Measurements from ENCODE around the gene TM4SF20.
A peak's percentile ranks its signal among the peaks of the same experiment; 100 is the strongest.
"Not testable (repeated sequence)": the region's sequence is repeated elsewhere in the genome, so short reads cannot be mapped to it uniquely, and the experiment has no call there.

Gene TM4SF20

GRCh38 chr2:227370092-227370491 is 9.0 kb downstream of the TM4SF20 start:
- no peak overlapping the region for H3K9ac ChIP-seq (ENCODE audit: low read length in 5 of 5)
- no peaks in the 10 kb centered on the region for H3K36me3 ChIP-seq (ENCODE audit: control insufficient read depth in 5 of 5, insufficient read depth in 5 of 5, low read length in 5 of 5)
- H3K4me3 ChIP-seq (ENCODE audit: low read depth in 1 of 5, low read length in 5 of 5) = no peak overlapping the region
- H3K9me3 ChIP-seq (ENCODE audit: control insufficient read depth in 5 of 5, low read length in 5 of 5) = no peaks in the 10 kb centered on the region
- H3K4me1 ChIP-seq (ENCODE audit: control insufficient read depth in 5 of 5, insufficient read depth in 5 of 5, low read length in 5 of 5) = peaks cover 0 to 17% (median 11%) of the 10 kb centered on the region in 5 donors
- H3K27me3 ChIP-seq (ENCODE audit: control insufficient read depth in 5 of 5, insufficient read depth in 4 of 5, low read length in 5 of 5) = no peaks in the 10 kb centered on the region
- no peak overlapping the region for H3K27ac ChIP-seq (ENCODE audit: low read depth, low read length)

- Histone ChIP-seq H3K27me3 (ENCODE audit: control insufficient read depth in 5 of 5, insufficient read depth in 4 of 5, low read length in 5 of 5) (no peaks in the 10 kb centered on the region), H3K4me1 (ENCODE audit: control insufficient read depth in 5 of 5, insufficient read depth in 5 of 5, low read length in 5 of 5) (peaks cover 0 to 24% (median 15%) of the 10 kb centered on the region in 5 donors), H3K4me3 (ENCODE audit: low read depth in 1 of 5, low read length in 5 of 5) (no peak overlapping the region), H3K9ac (ENCODE audit: low read length in 5 of 5) (no peak overlapping the region), H3K36me3 (ENCODE audit: control insufficient read depth in 5 of 5, insufficient read depth in 5 of 5, low read length in 5 of 5) (no peaks in the 10 kb centered on the region), H3K9me3 (ENCODE audit: control insufficient read depth in 5 of 5, low read length in 5 of 5) (no peaks in the 10 kb centered on the region), H3K27ac (ENCODE audit: low read depth, low read length) (no peak overlapping the region)
Observed at GRCh38 chr2:227368574-227368973, 10.5 kb downstream of the TM4SF20 start.

GRCh38 chr2:227367427-227367795 is 11.7 kb downstream of the TM4SF20 start:
- Histone ChIP-seq H3K36me3 (ENCODE audit: control insufficient read depth in 5 of 5, insufficient read depth in 5 of 5, low read length in 5 of 5) (no peaks in the 10 kb centered on the region), H3K27me3 (ENCODE audit: control insufficient read depth in 5 of 5, insufficient read depth in 4 of 5, low read length in 5 of 5) (no peaks in the 10 kb centered on the region), H3K4me1 (ENCODE audit: control insufficient read depth in 5 of 5, insufficient read depth in 5 of 5, low read length in 5 of 5) (peaks cover 0 to 24% (median 15%) of the 10 kb centered on the region in 5 donors), H3K4me3 (ENCODE audit: low read depth in 1 of 5, low read length in 5 of 5) (no peak overlapping the region), H3K9me3 (ENCODE audit: control insufficient read depth in 5 of 5, low read length in 5 of 5) (no peaks in the 10 kb centered on the region), H3K27ac (ENCODE audit: low read depth, low read length) (peak overlapping the region; percentile 22), H3K9ac (ENCODE audit: low read length in 5 of 5) (peak overlapping the region in 1 of 5 donors; percentile 56)

GRCh38 chr2:227366769-227367426 is 12.2 kb downstream of the TM4SF20 start:
- no peaks in the 10 kb centered on the region for H3K27me3 ChIP-seq (ENCODE audit: control insufficient read depth in 5 of 5, insufficient read depth in 4 of 5, low read length in 5 of 5)
- H3K4me1 ChIP-seq (ENCODE audit: control insufficient read depth in 5 of 5, insufficient read depth in 5 of 5, low read length in 5 of 5) = peaks cover 0 to 24% (median 15%) of the 10 kb centered on the region in 5 donors
- H3K9me3 ChIP-seq (ENCODE audit: control insufficient read depth in 5 of 5, low read length in 5 of 5) = no peaks in the 10 kb centered on the region
- H3K27ac ChIP-seq (ENCODE audit: low read depth, low read length) = peak overlapping the region; percentile 22
- no peaks in the 10 kb centered on the region for H3K36me3 ChIP-seq (ENCODE audit: control insufficient read depth in 5 of 5, insufficient read depth in 5 of 5, low read length in 5 of 5)
- H3K4me3 ChIP-seq (ENCODE audit: low read depth in 1 of 5, low read length in 5 of 5) = no peak overlapping the region
- peak overlapping the region in 1 of 5 donors; percentile 56 for H3K9ac ChIP-seq (ENCODE audit: low read length in 5 of 5)

- H3K9ac ChIP-seq (ENCODE audit: low read length in 5 of 5) = no peak overlapping the region
Observed at GRCh38 chr2:227365833-227366232, 13.3 kb downstream of the TM4SF20 start.

GRCh38 chr2:227364585-227365263 is 14.4 kb downstream of the TM4SF20 start:
- H3K4me3 ChIP-seq (ENCODE audit: low read depth in 1 of 5, low read length in 5 of 5); H3K27ac ChIP-seq (ENCODE audit: low read depth, low read length): not testable (repeated sequence)

More at GRCh38 chr2:227365833-227366232, 13.3 kb downstream of the TM4SF20 start:
- Histone ChIP-seq H3K4me3 (ENCODE audit: low read depth in 1 of 5, low read length in 5 of 5) (no peak overlapping the region), H3K36me3 (ENCODE audit: control insufficient read depth in 5 of 5, insufficient read depth in 5 of 5, low read length in 5 of 5) (peaks cover 0 to 5% (median 0%) of the 10 kb centered on the region in 5 donors), H3K27ac (ENCODE audit: low read depth, low read length) (no peak overlapping the region), H3K4me1 (ENCODE audit: control insufficient read depth in 5 of 5, insufficient read depth in 5 of 5, low read length in 5 of 5) (peaks cover 0 to 24% (median 14%) of the 10 kb centered on the region in 5 donors), H3K9me3 (ENCODE audit: control insufficient read depth in 5 of 5, low read length in 5 of 5) (no peaks in the 10 kb centered on the region), H3K27me3 (ENCODE audit: control insufficient read depth in 5 of 5, insufficient read depth in 4 of 5, low read length in 5 of 5) (no peaks in the 10 kb centered on the region)

GRCh38 chr2:227363756-227364155 is 15.3 kb downstream of the TM4SF20 start:
- H3K9me3 ChIP-seq (ENCODE audit: control insufficient read depth in 5 of 5, low read length in 5 of 5) = no peaks in the 10 kb centered on the region
- H3K9ac ChIP-seq (ENCODE audit: low read length in 5 of 5) = no peak overlapping the region
- H3K27ac ChIP-seq (ENCODE audit: low read depth, low read length) = no peak overlapping the region
- H3K4me1 ChIP-seq (ENCODE audit: control insufficient read depth in 5 of 5, insufficient read depth in 5 of 5, low read length in 5 of 5) = peaks cover 0 to 24% (median 9%) of the 10 kb centered on the region in 5 donors
- no peaks in the 10 kb centered on the region for H3K27me3 ChIP-seq (ENCODE audit: control insufficient read depth in 5 of 5, insufficient read depth in 4 of 5, low read length in 5 of 5)
- H3K36me3 ChIP-seq (ENCODE audit: control insufficient read depth in 5 of 5, insufficient read depth in 5 of 5, low read length in 5 of 5) = peaks cover 6 to 21% (median 15%) of the 10 kb centered on the region in 5 donors
- no peak overlapping the region for H3K4me3 ChIP-seq (ENCODE audit: low read depth in 1 of 5, low read length in 5 of 5)

More at GRCh38 chr2:227364585-227365263, 14.4 kb downstream of the TM4SF20 start:
- H3K9me3 ChIP-seq (ENCODE audit: control insufficient read depth in 5 of 5, low read length in 5 of 5); H3K9ac ChIP-seq (ENCODE audit: low read length in 5 of 5); H3K27me3 ChIP-seq (ENCODE audit: control insufficient read depth in 5 of 5, insufficient read depth in 4 of 5, low read length in 5 of 5): not testable (repeated sequence)
- peaks cover 0 to 24% (median 13%) of the 10 kb centered on the region in 5 donors for H3K4me1 ChIP-seq (ENCODE audit: control insufficient read depth in 5 of 5, insufficient read depth in 5 of 5, low read length in 5 of 5)
- H3K36me3 ChIP-seq (ENCODE audit: control insufficient read depth in 5 of 5, insufficient read depth in 5 of 5, low read length in 5 of 5) = peaks cover 0 to 13% (median 6%) of the 10 kb centered on the region in 5 donors

GRCh38 chr2:227360351-227360750 is 18.8 kb downstream of the TM4SF20 start:
- Histone ChIP-seq H3K36me3 (ENCODE audit: control insufficient read depth in 5 of 5, insufficient read depth in 5 of 5, low read length in 5 of 5) (peaks cover 29 to 54% (median 42%) of the 10 kb centered on the region in 5 donors), H3K4me1 (ENCODE audit: control insufficient read depth in 5 of 5, insufficient read depth in 5 of 5, low read length in 5 of 5) (peaks cover 0 to 8% (median 0%) of the 10 kb centered on the region in 5 donors), H3K9ac (ENCODE audit: low read length in 5 of 5) (no peak overlapping the region), H3K27ac (ENCODE audit: low read depth, low read length) (no peak overlapping the region), H3K9me3 (ENCODE audit: control insufficient read depth in 5 of 5, low read length in 5 of 5) (no peaks in the 10 kb centered on the region), H3K27me3 (ENCODE audit: control insufficient read depth in 5 of 5, insufficient read depth in 4 of 5, low read length in 5 of 5) (no peaks in the 10 kb centered on the region), H3K4me3 (ENCODE audit: low read depth in 1 of 5, low read length in 5 of 5) (no peak overlapping the region)

GRCh38 chr2:227351639-227352038 is 27.5 kb downstream of the TM4SF20 start:
- Histone ChIP-seq H3K4me1 (ENCODE audit: control insufficient read depth in 5 of 5, insufficient read depth in 5 of 5, low read length in 5 of 5) (no peaks in the 10 kb centered on the region), H3K9me3 (ENCODE audit: control insufficient read depth in 5 of 5, low read length in 5 of 5) (no peaks in the 10 kb centered on the region), H3K4me3 (ENCODE audit: low read depth in 1 of 5, low read length in 5 of 5) (no peak overlapping the region), H3K27me3 (ENCODE audit: control insufficient read depth in 5 of 5, insufficient read depth in 4 of 5, low read length in 5 of 5) (no peaks in the 10 kb centered on the region), H3K9ac (ENCODE audit: low read length in 5 of 5) (no peak overlapping the region), H3K27ac (ENCODE audit: low read depth, low read length) (no peak overlapping the region), H3K36me3 (ENCODE audit: control insufficient read depth in 5 of 5, insufficient read depth in 5 of 5, low read length in 5 of 5) (peaks cover 14 to 42% (median 35%) of the 10 kb centered on the region in 5 donors)

- Histone ChIP-seq H3K4me3 (ENCODE audit: low read depth in 1 of 5, low read length in 5 of 5) (no peak overlapping the region), H3K4me1 (ENCODE audit: control insufficient read depth in 5 of 5, insufficient read depth in 5 of 5, low read length in 5 of 5) (no peaks in the 10 kb centered on the region), H3K27me3 (ENCODE audit: control insufficient read depth in 5 of 5, insufficient read depth in 4 of 5, low read length in 5 of 5) (no peaks in the 10 kb centered on the region), H3K27ac (ENCODE audit: low read depth, low read length) (no peak overlapping the region), H3K36me3 (ENCODE audit: control insufficient read depth in 5 of 5, insufficient read depth in 5 of 5, low read length in 5 of 5) (peaks cover 7 to 34% (median 27%) of the 10 kb centered on the region in 5 donors), H3K9me3 (ENCODE audit: control insufficient read depth in 5 of 5, low read length in 5 of 5) (no peaks in the 10 kb centered on the region), H3K9ac (ENCODE audit: low read length in 5 of 5) (no peak overlapping the region)
Observed at GRCh38 chr2:227349989-227350612, 29.0 kb downstream of the TM4SF20 start.

Data from subcutaneous abdominal adipose tissue (tissue), 5 donors.